ENCODE data around the gene HIP1. TPM values are rescaled to one million over a fixed set of nuclear protein-coding genes. Genes with fewer than 3 reads are reported as not detected.
A peak's percentile ranks its signal among the peaks of the same experiment; 100 is the strongest.

HIP1 gene
- total and polyA plus RNA-seq, 9 of the 15 experiments (the other 6 are each of a cell fraction or from before 2014, with no cell fraction given) = 2.4 to 13.7 (median 9.5) TPM

GRCh38 chr7:75663302-75663907 is 75.3 kb downstream of the HIP1 start (continued):
- TF ChIP-seq REST (IDR thresholded peaks at IDR 0.05; ENCODE audit: borderline replicate concordance) (no peak), REST (CRISPR knock-in tag; IDR thresholded peaks at IDR 0.05; ENCODE audit: low read depth) (no peak), GATAD2A (IDR thresholded peaks at IDR 0.05) (peak; percentile 84; the same call in 1 of the 2 replicates), KDM1A (IDR thresholded peaks at IDR 0.05) (peak; percentile 63), TEAD2 (tag; IDR thresholded peaks at IDR 0.05) (no peak), MAFF (IDR thresholded peaks at IDR 0.05; ENCODE audit: low read length) (peak; percentile 83), MAFG (tag; conservative IDR thresholded peaks at IDR 0.05) (peak; percentile 84), HBP1 (CRISPR knock-in tag; IDR thresholded peaks at IDR 0.05) (peak; percentile 55; the same call in 1 of the 2 replicates), ZC3H4 (CRISPR knock-in tag; IDR thresholded peaks at IDR 0.05; ENCODE audit: borderline replicate concordance) (peak; percentile 3; the same call in 1 of the 2 replicates), CTBP1 (IDR thresholded peaks at IDR 0.05; ENCODE audit: borderline replicate concordance) (peak; percentile 64; the same call in 1 of the 2 replicates), CBX1 (IDR thresholded peaks at IDR 0.05; ENCODE audit: low read depth) (no peak), JUN (IDR thresholded peaks at IDR 0.05; ENCODE audit: borderline replicate concordance, low read depth, low read length) (no peak), JUN (CRISPR knock-in tag; IDR thresholded peaks at IDR 0.05; ENCODE audit: borderline replicate concordance) (0 out of 2 replicates have a peak, but pooled peaks have one; percentile 14), SMARCA5 (IDR thresholded peaks at IDR 0.05) (peak; percentile 87), CCNT2 (IDR thresholded peaks at IDR 0.05; ENCODE audit: borderline replicate concordance, extremely low read depth, insufficient read length, low read depth, low read length) (peak; percentile 75)
- TF ChIP-seq, protein P1, sequence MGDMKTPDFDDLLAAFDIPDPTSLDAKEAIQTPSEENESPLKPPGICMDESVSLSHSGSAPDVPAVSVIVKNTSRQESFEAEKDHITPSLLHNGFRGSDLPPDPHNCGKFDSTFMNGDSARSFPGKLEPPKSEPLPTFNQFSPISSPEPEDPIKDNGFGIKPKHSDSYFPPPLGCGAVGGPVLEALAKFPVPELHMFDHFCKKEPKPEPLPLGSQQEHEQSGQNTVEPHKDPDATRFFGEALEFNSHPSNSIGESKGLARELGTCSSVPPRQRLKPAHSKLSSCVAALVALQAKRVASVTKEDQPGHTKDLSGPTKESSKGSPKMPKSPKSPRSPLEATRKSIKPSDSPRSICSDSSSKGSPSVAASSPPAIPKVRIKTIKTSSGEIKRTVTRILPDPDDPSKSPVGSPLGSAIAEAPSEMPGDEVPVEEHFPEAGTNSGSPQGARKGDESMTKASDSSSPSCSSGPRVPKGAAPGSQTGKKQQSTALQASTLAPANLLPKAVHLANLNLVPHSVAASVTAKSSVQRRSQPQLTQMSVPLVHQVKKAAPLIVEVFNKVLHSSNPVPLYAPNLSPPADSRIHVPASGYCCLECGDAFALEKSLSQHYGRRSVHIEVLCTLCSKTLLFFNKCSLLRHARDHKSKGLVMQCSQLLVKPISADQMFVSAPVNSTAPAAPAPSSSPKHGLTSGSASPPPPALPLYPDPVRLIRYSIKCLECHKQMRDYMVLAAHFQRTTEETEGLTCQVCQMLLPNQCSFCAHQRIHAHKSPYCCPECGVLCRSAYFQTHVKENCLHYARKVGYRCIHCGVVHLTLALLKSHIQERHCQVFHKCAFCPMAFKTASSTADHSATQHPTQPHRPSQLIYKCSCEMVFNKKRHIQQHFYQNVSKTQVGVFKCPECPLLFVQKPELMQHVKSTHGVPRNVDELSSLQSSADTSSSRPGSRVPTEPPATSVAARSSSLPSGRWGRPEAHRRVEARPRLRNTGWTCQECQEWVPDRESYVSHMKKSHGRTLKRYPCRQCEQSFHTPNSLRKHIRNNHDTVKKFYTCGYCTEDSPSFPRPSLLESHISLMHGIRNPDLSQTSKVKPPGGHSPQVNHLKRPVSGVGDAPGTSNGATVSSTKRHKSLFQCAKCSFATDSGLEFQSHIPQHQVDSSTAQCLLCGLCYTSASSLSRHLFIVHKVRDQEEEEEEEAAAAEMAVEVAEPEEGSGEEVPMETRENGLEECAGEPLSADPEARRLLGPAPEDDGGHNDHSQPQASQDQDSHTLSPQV (IDR thresholded peaks at IDR 0.05) = peak; percentile 63
